Activated CD4-positive, alpha-beta T cell treated with anti-CD3 and anti-CD28 coated beads for 48 hours (primary cell): ENCODE measurements around the gene SURF4.
"Not testable (repeated sequence)": the region's sequence is repeated elsewhere in the genome, so short reads cannot be mapped to it uniquely, and the experiment has no call there.

ENCODE experiments used
- DNase-seq: peaks from one replicate; pipeline ENCODE4 v3.0.0-alpha.2; 2020

Gene SURF4

GRCh38 chr9:133396952-133397351 is 21.1 kb upstream of the SURF4 start:
- DNase-seq: no peak

DNA sequence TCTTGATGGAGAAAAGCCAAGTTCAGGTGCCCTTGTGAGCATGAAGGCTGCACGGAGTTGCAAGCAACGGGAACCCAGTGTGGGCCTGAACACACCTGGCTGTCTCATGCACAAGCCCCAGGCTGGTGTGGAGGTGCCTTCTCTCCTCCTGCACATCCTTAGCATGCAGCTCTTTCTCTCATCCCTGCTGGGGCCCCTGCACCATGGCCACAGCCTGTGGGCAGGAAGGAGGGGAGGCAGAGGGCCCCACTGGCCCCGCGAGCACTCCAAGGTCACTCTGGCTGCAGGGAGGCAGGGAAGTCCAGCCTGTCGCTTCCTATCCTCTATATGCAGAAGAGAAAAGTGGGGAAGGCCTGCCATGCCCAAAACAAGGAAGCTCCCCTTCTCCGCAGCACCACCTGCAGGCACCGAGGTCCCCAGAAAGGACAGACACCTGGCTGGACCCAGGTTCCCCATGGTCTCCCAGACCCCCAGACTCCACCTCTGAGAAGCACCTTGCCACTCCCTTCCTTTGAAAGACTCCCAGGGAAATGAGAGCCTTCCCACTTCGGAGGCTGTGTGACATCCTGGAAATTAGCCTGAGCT is 18.9 kb upstream of the SURF4 start:
- DNase-seq: no peak

DNA sequence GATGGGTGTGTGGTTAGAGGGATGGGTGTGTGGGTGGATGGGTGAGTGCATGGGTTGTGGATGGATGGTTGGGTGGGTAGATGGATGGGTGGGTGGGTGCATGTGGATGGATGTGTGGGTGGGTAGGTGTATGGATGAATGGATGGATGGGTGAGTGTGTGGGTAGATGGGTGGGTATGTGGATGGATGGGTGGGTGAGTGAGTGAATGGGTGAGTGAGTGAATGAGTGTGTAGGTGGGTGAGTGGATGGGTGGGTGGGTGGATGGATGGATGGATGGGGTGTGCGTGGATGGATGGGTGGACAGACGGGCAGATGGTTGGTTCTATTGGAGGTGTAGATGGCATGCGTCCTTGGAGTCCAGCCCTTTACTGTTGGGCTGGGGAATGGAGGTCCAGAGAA is 17.5 kb upstream of the SURF4 start:
- no peak for DNase-seq

DNA sequence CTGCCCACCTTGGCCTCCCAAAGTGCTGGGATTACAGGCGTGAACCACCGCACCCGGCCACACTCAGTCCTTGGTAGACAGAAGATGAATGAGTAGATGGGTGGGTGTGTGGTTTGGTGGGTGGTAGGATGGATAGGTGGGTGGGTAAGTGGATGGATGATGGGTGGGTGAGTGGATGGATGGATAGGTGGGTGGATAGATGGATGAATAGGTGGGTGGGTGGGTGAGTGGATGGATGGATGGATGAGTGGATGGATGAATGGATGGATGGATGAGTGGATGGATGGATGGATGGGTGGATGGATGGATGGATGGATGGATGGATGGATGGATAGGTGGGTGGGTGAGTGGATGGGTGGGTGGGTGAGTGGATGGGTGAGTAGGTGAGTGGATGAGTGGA is 16.4 kb upstream of the SURF4 start:
- DNase-seq: not testable (repeated sequence)

GRCh38 chr9:133391449-133391848 is 15.6 kb upstream of the SURF4 start:
- DNase-seq: not testable (repeated sequence)

DNA sequence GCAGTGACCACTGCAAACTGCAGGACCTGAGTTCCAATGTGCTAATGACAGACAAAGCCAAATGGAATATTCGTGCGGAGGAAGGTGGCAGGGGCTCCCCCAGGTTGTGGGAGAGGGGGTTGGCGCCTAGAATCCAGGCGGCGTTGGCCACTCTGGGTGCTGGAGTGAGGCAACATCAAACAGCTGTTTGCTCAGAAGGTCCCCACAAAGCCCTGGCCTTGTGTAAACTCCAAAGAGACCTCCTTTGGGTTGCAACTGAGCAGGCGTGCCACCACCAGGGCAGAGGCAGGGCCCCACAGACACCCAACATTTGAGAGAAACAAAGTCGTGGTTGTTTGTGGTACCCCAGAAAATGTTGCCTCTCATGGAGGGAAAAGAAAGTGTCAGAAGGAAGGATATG is 14.9 kb upstream of the SURF4 start:
- no peak for DNase-seq

DNA sequence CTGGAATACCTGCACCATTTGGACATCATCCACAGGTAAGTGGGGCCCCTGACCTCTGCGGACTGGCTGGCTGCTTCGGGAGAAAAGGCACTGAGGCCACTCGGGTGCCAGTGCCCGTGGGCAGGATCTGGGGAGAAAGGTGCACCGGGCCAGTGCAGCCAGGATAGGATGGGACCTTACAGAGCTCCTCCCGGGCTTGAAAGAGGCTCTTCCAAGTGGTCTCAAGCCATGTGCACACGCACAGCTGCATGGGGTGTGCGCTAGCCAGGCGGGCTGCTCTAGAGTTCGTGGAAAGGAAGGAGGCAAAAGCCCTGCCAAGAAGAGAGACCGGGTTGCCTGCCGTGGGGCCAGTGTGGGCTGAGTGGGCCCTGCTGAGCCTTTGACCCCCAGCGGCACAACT is 13.7 kb upstream of the SURF4 start:
- no peak for DNase-seq

GRCh38 chr9:133389025-133389557 is 13.2 kb upstream of the SURF4 start:
- no peak for DNase-seq

DNA sequence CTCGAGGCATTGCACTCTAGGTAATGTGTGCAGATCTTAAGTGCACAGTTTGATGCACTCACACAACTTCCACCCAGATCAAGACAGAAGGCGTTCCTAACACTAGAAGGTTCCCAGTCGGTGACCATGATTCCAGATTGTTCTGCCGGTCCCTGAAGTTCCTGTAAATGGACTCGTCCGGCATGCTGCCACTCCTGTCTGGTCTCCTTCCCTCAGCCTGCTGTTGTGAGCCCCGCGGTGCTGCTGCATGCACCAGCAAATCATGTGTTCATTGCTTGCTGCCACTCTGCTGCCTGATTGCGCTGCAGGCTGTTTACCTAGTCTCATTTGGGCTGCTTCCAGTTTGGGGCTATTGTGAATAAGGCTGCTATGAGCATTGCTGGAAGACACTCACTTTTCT is 11.8 kb upstream of the SURF4 start:
- no peak for DNase-seq

DNA sequence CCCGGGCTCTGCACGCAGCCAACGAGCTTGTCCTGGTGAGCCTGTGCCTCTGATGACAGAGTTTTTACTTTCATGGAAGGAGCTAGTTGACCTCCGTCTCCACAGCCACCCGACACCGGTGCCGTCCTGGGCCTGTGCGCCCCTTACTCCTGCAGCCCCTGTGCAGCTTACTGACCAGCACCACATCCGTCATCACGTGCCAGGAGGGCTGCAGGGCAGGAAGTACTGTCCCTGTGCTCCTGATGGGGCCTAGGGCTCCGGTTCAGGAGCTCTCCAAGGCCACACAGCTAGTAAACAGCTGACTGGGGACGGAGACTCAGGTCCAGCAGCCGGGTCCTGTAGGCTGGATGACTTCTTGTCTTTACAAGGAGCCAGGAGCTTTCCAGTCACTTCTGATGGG is 10.5 kb upstream of the SURF4 start:
- DNase-seq: no peak

- no peak for DNase-seq
These were observed 9.6 kb upstream of the SURF4 start for GRCh38 chr9:133385452-133385851.

- DNase-seq: no peak
These were observed 9.0 kb upstream of the SURF4 start for GRCh38 chr9:133384736-133385321.

GRCh38 chr9:133383438-133383837 is 7.6 kb upstream of the SURF4 start:
- DNase-seq: no peak

- no peak for DNase-seq
These were observed 6.8 kb upstream of the SURF4 start for GRCh38 chr9:133382507-133383141.

- DNase-seq: no peak
These were observed 4.9 kb upstream of the SURF4 start for GRCh38 chr9:133380734-133381133.

DNA sequence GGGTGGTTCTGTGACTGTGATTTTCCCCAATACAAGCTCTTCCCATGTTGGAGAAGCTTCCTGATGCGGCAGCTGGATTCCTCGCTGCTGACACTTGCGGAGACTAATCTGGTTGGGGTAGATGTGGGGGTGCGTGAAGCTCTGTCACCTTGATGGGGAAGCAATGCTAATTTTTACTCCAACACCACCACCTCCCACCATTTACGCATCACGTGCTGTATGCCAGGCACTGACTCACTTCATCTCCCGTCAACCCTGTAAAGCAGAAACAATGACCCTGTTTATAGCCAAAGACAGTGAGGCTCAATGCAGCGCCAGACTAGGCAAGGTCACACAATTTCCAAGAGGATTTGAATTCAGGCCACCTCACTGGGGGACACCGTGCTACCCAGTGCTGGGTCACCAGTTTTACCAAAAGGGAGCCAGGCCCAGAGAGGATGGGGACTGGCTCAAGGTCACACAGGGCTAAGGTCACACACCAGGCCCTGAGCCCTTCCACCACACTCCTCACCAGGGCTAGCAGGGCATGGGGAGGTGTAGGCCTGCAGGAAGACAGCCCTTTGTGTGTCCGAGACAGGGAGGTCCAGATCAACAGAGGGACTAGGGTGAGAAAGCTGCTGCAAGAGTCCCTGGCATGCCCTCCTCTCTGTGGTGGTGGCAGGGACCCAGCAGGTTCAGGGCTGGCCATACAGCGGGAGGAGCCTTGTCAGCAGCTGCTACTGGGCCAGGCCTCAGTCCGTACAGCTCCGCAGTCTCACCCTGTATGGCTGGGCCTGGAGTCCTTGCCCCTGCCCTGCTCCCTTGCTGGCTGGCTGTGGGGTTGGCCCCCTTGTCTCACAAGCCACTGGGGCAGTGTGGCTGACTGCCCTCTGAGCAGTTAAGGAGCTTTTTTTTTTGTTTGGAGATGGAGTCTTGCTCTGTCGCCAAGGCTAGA is 3.6 kb upstream of the SURF4 start:
- no peak for DNase-seq

DNA sequence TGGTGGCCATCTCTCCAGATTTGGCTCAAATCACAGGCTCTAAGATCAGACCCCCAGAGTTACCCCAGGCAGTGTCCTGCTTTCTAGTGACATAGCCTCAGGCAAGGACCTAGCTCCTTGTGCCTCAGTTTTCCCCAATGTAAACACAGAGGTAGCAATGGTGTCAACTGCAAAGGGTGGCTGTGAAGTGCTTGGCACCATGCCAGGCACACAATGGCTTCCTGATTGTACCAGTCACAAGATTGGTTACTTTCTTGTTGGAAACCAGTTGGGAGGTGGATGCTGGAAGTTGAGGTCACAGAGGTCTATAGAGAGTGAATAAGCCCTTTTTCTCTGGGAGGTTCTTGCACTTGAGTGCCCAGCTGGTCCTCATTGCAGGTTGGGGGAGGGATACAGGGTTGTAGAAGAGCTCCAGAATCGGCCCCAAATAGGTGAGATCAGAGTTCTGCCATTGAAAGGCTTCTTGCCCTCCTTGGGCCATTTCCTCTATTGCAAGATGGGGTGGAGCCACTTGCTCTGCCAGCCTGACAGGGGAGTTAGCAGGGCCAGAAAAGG is 2.6 kb upstream of the SURF4 start:
- no peak for DNase-seq

- no peak for DNase-seq
These were observed 1.9 kb upstream of the SURF4 start for GRCh38 chr9:133377721-133378216.

DNA sequence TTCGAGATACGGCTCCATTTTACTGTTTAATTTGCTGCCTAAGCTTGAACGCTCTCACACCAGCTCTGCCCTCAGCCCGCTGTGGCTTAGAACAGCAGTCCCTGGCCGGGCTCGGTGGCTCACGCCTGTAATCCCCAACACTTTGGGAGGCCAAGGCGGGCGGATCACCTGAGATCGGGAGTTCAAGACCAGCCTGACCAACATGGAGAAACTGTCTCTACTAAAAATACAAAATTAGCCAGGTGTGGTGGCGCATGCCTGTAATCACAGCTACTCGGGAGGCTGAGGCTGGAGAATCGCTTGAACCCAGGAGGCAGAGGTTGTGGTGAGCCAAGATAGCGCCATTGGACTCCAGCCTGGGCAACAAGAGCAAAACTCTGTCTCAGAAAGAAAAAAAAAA is 1.4 kb upstream of the SURF4 start:
- not testable (repeated sequence) for DNase-seq

- no peak for DNase-seq
These were observed 640 bp downstream of the SURF4 start for GRCh38 chr9:133375116-133375723.

DNA sequence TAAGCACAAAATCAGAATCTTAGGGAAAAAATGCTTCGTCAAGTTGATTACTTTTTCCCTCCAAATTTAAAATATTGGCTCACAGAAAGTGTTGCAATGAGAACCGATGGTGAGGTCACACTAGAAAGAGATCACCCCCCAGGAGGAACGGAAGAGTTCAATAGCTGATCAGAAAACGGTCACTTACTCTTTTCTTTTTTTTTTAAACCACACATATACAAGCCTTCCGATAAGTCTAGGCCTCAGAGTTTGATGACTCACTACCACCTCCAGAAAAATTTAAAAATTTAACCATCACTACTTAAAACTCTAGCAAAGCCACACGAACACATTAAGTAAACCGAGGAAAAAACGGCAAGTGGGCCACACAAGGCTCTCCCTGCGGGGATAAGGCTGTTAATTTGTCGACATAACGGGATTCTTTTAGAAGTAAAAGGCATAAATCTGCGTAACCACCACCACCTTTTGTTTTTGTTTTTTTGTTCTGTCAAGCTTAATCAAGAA is 1.2 kb downstream of the SURF4 start:
- no peak for DNase-seq

DNA sequence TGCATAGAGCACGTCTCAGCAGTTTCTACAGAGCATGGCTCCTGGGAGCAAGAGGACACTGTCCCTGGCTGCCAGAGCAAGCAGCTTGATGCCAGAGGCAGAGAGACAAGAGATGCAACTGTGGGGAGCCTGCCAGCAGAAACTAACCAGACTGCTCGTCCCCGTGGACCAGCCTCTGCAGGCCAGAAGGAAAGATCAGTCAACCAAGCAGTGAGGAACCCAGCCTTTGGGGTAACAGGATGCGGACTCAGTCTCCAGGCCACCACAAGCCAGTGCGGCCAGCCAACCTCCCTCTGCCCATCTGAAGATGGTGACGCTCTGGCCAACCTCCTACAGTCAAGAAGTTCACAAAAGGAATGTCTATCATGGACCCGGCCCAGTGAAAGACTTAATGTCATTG is 3.7 kb downstream of the SURF4 start:
- DNase-seq: no peak
